Hepatic stellate cell (primary cell): ENCODE results near the gene KRTAP5-7.
"Not testable (repeated sequence)": the region's sequence is repeated elsewhere in the genome, so short reads cannot be mapped to it uniquely, and the experiment has no call there.

Source experiments
- DNase-seq: peaks from one replicate; pipeline ENCODE4 v3.0.0; 2011; ENCODE audit warnings: low spot score

KRTAP5-7 gene

GRCh38 chr11:71526796-71527575 is at the start of gene KRTAP5-7:
Gene KRTAP5-7, plus strand, starts transcription at chr11:71527267. Its CDS starts 34 bp downstream, at chr11:71527301.
- DNase-seq, result not testable (repeated sequence)

- DNase-seq, result no peak
These were observed 49.2 kb upstream of the KRTAP5-7 start for GRCh38 chr11:71477641-71478527.

- no peak for DNase-seq
These were observed 48.6 kb upstream of the KRTAP5-7 start for GRCh38 chr11:71478528-71478840.

- DNase-seq, result no peak
These were observed 45.7 kb upstream of the KRTAP5-7 start for GRCh38 chr11:71481101-71481960.

- no peak for DNase-seq
These were observed 44.9 kb upstream of the KRTAP5-7 start for GRCh38 chr11:71482216-71482615.

- DNase-seq, result no peak
These were observed 44.2 kb upstream of the KRTAP5-7 start for GRCh38 chr11:71482746-71483364.

- no peak for DNase-seq
These were observed 43.4 kb upstream of the KRTAP5-7 start for GRCh38 chr11:71483692-71484091.

GRCh38 chr11:71484248-71485062 is 42.6 kb upstream of the KRTAP5-7 start:
- no peak for DNase-seq

- DNase-seq, result no peak
These were observed 42.0 kb upstream of the KRTAP5-7 start for GRCh38 chr11:71485063-71485399.

GRCh38 chr11:71485466-71485865 is 41.6 kb upstream of the KRTAP5-7 start:
- no peak for DNase-seq

GRCh38 chr11:71486320-71486719 is 40.7 kb upstream of the KRTAP5-7 start:
- no peak for DNase-seq

- no peak for DNase-seq
These were observed 38.3 kb upstream of the KRTAP5-7 start for GRCh38 chr11:71488681-71489270.

GRCh38 chr11:71489311-71490043 is 37.6 kb upstream of the KRTAP5-7 start:
- no peak for DNase-seq

- no peak for DNase-seq
These were observed 36.9 kb upstream of the KRTAP5-7 start for GRCh38 chr11:71490044-71490730.

- DNase-seq, result no peak
These were observed 36.2 kb upstream of the KRTAP5-7 start for GRCh38 chr11:71490731-71491390.

GRCh38 chr11:71491531-71491930 is 35.5 kb upstream of the KRTAP5-7 start:
- DNase-seq, result no peak

- DNase-seq, result no peak
These were observed 35.1 kb upstream of the KRTAP5-7 start for GRCh38 chr11:71491940-71492339.

GRCh38 chr11:71495286-71496230 is 31.5 kb upstream of the KRTAP5-7 start:
- no peak for DNase-seq
